HFFc6 (cell line): ENCODE data around the gene LETM1. TPM values are rescaled to one million over a fixed set of nuclear protein-coding genes. Genes with fewer than 3 reads are reported as not detected.
A peak's percentile ranks its signal among the peaks of the same experiment; 100 is the strongest.

ENCODE experiments used
- DNase-seq: peaks from one replicate; pipeline ENCODE4 v3.0.0-alpha.2; 2018
- H3K27ac Mint-ChIP-seq: 2 replicates; pipeline ENCODE4 v1.8.0; 2020; ENCODE audit warnings: mild to moderate bottlenecking, mixed read lengths
- H3K27me3 Mint-ChIP-seq: 2 replicates; pipeline ENCODE4 v1.8.0; 2021; ENCODE audit warnings: mild to moderate bottlenecking, moderate library complexity, mixed read lengths; ENCODE audit not compliant: insufficient read depth
- H3K36me3 Mint-ChIP-seq: 2 replicates; pipeline ENCODE4 v1.8.0; 2021; ENCODE audit warnings: low read depth, mixed read lengths
- H3K4me1 Mint-ChIP-seq: 2 replicates; pipeline ENCODE4 v1.8.0; 2020; ENCODE audit warnings: low read depth, mixed read lengths
- H3K4me3 Mint-ChIP-seq: 2 replicates; pipeline ENCODE4 v1.8.0; 2020; ENCODE audit warnings: mild to moderate bottlenecking, moderate library complexity, mixed read lengths
- H3K9me3 Mint-ChIP-seq: 2 replicates; pipeline ENCODE4 v1.8.0; 2020; ENCODE audit warnings: mild to moderate bottlenecking, mixed read lengths
- total RNA-seq, 6 experiments: library from RNA; stranded (reverse); fragmentation: NEBNext Ultra II Directional; extraction: Animal tissue kit (Norgen Biotek cat#: 25700); gene quantifications; 2 replicates in 1 of 6; 3 replicates in 5 of 6; pipeline ENCODE4 v1.2.3, GENCODE V29; 2021
- TF ChIP-seq, protein P1 (sequence below): fragments of 200-600 bp; sonication (generic); IDR thresholded peaks from 2 replicates; pipeline ENCODE4 v1.5.0; 2021; ENCODE audit warnings: antibody characterized with exemption, mild to moderate bottlenecking

LETM1 gene
- total RNA-seq, 6 experiments from 2014 or later, result 47.4 to 64.0 (median 53.3) TPM

DNA sequence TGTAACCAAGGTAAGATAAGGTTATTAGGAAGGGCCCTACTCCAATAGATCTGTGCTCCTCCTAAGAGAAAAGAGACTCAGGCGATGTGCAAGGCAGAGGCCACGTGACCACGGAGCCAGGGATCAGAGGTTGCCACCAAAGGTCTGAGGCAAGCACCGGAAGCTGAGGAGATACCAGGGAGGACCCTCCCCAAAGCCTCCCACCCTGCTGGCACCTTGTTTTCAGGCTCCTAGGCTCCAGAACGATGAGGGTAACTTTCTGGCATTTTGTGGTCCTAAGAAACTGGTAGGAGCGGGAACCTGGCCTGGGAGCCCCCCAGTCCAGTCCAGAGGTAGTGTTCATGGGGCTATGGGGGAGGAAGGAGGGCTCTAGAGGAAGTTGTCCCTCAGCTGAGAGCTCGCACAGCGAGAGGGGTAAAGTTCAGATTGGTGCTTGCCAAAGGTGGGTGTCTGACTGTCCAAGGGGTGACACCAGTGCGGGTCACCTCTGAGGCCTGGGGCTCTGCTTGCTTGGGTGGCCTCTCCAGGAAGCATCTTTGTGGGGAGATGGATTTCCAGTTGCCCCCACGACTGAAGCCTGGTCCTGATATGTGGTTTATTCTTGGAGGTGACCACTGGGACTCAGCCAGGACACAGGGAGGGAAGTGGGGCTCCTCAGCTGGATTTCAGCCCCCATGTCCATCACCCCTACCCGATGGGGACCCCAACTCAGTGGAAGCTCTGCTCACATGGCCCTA, 7.5 kb upstream of the LETM1 start:
- Mint-ChIP-seq H3K9me3 (no peaks in the 10 kb centered on the region), H3K27me3 (peaks cover 5% of the 10 kb centered on the region), H3K27ac (no peak overlapping the region), H3K36me3 (no peaks in the 10 kb centered on the region), H3K4me3 (no peak overlapping the region), H3K4me1 (peaks cover 10% of the 10 kb centered on the region)
- TF ChIP-seq, protein P1, sequence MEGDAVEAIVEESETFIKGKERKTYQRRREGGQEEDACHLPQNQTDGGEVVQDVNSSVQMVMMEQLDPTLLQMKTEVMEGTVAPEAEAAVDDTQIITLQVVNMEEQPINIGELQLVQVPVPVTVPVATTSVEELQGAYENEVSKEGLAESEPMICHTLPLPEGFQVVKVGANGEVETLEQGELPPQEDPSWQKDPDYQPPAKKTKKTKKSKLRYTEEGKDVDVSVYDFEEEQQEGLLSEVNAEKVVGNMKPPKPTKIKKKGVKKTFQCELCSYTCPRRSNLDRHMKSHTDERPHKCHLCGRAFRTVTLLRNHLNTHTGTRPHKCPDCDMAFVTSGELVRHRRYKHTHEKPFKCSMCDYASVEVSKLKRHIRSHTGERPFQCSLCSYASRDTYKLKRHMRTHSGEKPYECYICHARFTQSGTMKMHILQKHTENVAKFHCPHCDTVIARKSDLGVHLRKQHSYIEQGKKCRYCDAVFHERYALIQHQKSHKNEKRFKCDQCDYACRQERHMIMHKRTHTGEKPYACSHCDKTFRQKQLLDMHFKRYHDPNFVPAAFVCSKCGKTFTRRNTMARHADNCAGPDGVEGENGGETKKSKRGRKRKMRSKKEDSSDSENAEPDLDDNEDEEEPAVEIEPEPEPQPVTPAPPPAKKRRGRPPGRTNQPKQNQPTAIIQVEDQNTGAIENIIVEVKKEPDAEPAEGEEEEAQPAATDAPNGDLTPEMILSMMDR, result no peak
- DNase-seq, result no peak

GRCh38 chr4:1862961-1863296, 7.0 kb upstream of the LETM1 start:
- Mint-ChIP-seq H3K9me3 (no peaks in the 10 kb centered on the region), H3K27ac (no peak overlapping the region), H3K27me3 (peaks cover 5% of the 10 kb centered on the region), H3K4me1 (peaks cover 10% of the 10 kb centered on the region), H3K4me3 (no peak overlapping the region), H3K36me3 (no peaks in the 10 kb centered on the region)
- TF ChIP-seq, protein P1, result no peak
- no peak for DNase-seq

DNA sequence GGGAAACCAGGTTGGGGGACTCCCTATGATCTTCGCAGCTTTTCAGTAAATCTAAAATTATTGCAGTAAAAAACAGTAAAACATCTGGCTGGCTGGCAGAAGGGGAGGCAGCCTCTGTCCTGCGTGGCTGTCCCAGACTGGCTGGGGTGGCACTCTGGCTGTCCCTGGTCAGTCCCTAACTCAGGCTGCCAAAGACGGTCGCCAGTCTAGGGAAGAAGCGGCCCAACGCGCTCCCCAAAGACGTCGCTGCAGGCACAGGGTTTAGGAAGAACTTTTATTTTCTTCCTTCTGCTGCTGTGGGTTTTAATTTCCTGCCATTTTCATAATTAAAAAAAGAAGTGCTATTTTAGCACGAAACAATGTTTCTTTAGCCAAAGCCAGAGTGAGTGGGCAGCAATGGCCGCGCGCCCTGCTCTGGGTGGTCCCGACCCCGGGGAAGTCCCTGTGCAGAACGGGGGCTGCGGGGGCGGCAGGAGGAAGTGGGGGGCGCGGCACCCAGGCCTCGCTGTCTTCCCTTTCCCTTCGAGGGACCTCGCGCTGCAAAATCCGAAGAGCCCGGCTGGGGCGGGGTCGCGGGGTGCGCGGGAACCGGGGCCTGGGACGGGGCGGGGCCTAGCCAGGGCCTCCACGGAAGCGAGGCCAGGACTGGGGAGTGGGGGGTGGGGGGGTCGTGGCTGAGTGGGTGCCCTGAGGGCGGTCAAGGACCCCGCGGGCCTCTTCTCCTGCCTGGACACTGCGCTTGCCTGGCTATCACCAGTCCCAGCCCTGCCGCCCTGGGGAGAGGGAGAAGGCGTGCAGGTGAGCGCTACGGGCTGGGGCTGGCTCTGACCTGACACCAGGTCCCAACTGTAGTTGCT, 6.3 kb upstream of the LETM1 start:
- Mint-ChIP-seq H3K4me1 (peaks cover 14% of the 10 kb centered on the region), H3K4me3 (no peak overlapping the region), H3K9me3 (no peaks in the 10 kb centered on the region), H3K27ac (no peak overlapping the region), H3K36me3 (no peaks in the 10 kb centered on the region), H3K27me3 (peaks cover 5% of the 10 kb centered on the region)
- TF ChIP-seq, protein P1, result no peak
- DNase-seq, result no peak

GRCh38 chr4:1859389-1859753, 3.4 kb upstream of the LETM1 start:
- Mint-ChIP-seq H3K4me3 (no peak overlapping the region), H3K4me1 (peaks cover 23% of the 10 kb centered on the region), H3K9me3 (no peaks in the 10 kb centered on the region), H3K36me3 (no peaks in the 10 kb centered on the region), H3K27ac (peak overlapping the region; percentile 1; the same call in 1 of the 2 replicates), H3K27me3 (peaks cover 1% of the 10 kb centered on the region; the same call in 1 of the 2 replicates)
- TF ChIP-seq, protein P1, result no peak
- DNase-seq, result no peak

DNA sequence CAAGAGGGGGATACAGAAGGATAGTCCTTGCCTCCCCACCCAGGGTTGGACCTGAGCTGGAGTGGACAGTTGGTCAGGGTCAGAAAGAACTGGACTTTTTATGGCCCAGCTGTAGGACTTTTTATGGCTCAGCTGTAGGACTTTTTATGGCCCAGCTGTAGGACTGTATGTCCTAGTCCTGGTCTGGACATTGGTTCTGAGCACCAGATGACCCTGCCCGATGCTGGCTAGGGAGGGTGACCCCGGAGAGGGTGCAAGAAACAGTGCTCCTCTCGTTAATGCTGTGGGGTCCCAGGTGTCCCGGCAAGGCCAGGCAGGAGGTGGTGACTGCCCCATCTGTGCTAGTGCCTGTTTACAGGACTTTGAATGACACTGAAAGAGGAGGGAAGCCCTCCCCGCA, 2.0 kb upstream of the LETM1 start:
- peaks cover 1% of the 10 kb centered on the region; the same call in 1 of the 2 replicates for H3K27me3 Mint-ChIP-seq
- DNase-seq, result no peak
- H3K9me3 Mint-ChIP-seq, result no peaks in the 10 kb centered on the region
- peaks cover 8% of the 10 kb centered on the region for H3K36me3 Mint-ChIP-seq
- TF ChIP-seq, protein P1, result no peak
- H3K27ac Mint-ChIP-seq, result no peak overlapping the region
- H3K4me3 Mint-ChIP-seq, result no peak overlapping the region
- peaks cover 30% of the 10 kb centered on the region for H3K4me1 Mint-ChIP-seq
